Endothelial cell of hepatic sinusoid (primary cell): ENCODE results near the gene PCDH20.
"Not testable (repeated sequence)": the region's sequence is repeated elsewhere in the genome, so short reads cannot be mapped to it uniquely, and the experiment has no call there.

Experiments
- in situ Hi-C: cut with HindIII; loops from 2 replicates; pipeline ENCODE4 v1.10.0; 2017; ENCODE audit warnings: low sequenced_read_pairs

Gene PCDH20, protein sequence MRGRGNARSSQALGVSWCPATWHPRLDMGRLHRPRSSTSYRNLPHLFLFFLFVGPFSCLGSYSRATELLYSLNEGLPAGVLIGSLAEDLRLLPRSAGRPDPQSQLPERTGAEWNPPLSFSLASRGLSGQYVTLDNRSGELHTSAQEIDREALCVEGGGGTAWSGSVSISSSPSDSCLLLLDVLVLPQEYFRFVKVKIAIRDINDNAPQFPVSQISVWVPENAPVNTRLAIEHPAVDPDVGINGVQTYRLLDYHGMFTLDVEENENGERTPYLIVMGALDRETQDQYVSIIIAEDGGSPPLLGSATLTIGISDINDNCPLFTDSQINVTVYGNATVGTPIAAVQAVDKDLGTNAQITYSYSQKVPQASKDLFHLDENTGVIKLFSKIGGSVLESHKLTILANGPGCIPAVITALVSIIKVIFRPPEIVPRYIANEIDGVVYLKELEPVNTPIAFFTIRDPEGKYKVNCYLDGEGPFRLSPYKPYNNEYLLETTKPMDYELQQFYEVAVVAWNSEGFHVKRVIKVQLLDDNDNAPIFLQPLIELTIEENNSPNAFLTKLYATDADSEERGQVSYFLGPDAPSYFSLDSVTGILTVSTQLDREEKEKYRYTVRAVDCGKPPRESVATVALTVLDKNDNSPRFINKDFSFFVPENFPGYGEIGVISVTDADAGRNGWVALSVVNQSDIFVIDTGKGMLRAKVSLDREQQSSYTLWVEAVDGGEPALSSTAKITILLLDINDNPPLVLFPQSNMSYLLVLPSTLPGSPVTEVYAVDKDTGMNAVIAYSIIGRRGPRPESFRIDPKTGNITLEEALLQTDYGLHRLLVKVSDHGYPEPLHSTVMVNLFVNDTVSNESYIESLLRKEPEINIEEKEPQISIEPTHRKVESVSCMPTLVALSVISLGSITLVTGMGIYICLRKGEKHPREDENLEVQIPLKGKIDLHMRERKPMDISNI

DNA sequence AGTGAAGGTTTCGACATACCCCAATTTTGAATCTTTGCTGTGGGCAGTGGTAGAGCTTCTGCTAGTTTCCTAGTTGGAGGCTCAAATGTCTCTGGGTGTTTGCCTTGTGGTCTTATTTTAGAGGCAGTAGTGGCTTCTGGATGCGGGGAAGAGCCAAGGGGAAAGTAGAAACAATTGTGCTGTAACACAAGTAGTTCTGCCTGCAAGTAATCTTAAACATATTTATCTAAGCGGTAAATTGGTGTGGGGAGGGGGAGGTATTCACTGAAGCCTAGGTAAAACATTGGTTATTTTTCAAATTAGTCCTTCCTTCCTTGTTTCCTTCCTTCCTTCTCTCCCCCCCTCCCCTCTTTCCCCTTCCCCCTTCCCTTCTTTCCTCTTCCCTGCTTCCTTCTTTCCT lies at the start of gene PCDH20:
TSS of gene PCDH20 (minus strand) at position 101 of the 400 bp plus-strand sequence. CDS start 691 bp downstream, outside the sequence.
- in situ Hi-C loops, result no loop called here

DNA sequence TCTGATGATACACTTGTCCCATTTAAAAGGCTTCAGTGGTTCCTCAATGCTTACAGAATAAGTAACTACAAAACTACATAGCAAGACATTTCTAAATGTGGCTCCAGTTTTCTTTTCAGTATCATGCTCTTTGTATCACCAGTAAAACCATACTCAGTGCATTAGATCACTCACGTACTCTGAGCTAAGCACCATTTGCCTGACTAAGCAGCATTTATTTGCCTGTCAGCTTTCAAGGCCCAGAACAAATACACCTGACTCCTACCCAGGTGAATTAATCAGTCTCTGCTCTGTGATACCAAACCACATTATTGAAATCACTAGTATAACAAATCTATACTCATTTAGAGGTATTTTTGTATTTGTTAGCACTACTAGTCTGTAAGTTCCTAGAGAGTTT lies 47.4 kb upstream of the PCDH20 start:
- in situ Hi-C loops, result no loop called here

DNA sequence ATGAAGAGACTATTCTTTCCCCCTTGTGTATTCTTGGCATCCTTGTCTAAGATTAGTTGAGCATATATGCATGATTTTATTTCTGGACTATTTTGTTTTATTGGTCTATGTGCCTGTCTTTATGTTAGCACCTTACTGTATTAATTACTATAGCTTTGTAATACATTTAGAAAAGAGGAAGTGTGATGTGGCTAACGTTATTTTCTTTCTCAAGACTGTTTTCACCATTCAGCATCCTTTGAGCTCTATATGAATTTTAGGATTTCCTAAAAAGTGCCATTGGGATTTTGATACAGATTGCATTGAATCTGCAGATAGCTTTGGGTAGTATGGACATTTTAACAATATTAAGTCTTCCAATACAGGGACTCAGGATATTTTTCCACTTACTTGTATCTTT lies 37.5 kb upstream of the PCDH20 start:
- in situ Hi-C loops, result no loop called here

GRCh38 chr13:61432029-61432428 lies 16.4 kb upstream of the PCDH20 start:
- in situ Hi-C loops, result no loop called here

DNA sequence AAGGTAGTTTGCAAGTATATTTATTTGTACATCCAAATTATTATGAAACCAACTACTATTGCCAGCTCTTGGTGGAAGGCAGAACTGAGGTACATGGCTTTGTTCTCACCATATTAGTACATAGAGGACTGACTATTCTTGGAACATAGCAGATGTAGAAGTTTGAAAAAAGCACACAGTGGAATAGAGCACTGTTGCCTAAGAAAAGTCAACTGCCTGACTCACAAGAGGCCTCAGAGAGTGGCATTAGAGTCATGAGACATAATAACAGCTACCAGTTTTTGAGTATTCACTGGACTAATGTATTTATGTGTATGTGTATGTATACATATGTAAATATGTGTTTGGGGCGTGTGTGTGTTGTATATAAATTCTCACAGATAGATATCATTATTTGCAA lies 8.3 kb upstream of the PCDH20 start:
- in situ Hi-C loops, result no loop called here

GRCh38 chr13:61417086-61417570 lies 1.5 kb upstream of the PCDH20 start:
- in situ Hi-C loops, result no loop called here

GRCh38 chr13:61415058-61415721 lies 459 bp downstream of the PCDH20 start:
- in situ Hi-C loops, result no loop called here

DNA sequence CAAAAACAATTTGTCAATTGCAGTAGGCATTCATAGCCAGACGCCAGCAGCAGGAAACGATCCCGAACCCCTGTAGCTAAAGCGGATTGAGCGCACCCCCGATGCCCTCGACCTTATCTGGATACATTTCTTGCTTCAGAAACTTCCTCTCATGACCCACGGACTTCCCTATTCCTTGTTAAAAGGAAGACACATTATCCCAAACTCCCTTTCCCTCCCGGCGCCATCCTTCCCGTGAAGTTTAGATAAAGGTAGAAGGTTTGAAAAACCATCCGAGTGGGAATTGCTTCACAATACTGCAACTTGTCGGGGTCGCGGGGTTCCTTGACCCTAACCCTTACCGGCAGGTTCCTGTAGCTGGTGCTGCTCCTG lies 977 bp downstream of the PCDH20 start:
- in situ Hi-C loops, result no loop called here

DNA sequence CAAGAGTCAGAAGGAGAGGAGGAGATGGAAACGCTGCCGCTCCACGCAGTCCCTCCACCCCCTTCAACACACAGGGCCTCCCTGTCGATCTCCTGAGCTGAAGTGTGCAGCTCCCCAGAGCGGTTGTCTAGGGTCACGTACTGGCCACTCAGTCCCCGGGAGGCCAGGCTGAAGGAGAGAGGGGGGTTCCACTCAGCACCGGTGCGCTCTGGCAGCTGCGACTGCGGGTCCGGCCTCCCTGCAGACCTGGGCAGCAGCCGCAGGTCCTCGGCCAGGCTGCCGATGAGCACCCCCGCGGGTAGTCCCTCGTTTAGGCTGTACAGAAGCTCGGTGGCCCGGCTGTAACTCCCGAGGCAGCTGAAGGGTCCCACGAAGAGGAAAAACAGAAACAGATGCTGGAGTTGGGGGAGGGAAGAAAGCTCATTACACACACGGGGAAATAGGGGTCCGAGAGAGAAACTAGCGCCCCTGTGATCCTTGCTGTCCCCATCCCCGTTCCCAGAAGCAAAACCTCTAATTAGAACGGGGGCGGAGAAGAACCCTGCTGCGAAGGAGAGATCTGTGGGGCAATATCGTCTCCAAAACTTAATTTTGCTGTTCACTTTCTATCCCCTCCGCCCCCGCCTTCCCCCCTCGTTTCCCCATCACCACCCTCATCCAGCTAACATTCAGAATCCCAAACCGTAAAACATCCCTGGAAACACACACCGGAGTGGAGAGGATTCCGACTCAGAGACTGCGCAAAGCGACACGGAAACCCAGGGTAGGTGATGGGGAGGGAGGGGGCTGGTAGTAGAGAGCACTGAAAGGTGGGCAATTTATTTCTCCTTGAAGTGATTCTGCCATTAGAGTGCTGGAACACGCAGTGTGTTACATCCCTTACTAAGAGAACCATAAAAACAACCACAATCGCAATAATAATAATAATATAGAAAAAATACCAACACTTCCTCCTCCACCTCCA lies 1.8 kb downstream of the PCDH20 start:
- in situ Hi-C loops, result no loop called here

DNA sequence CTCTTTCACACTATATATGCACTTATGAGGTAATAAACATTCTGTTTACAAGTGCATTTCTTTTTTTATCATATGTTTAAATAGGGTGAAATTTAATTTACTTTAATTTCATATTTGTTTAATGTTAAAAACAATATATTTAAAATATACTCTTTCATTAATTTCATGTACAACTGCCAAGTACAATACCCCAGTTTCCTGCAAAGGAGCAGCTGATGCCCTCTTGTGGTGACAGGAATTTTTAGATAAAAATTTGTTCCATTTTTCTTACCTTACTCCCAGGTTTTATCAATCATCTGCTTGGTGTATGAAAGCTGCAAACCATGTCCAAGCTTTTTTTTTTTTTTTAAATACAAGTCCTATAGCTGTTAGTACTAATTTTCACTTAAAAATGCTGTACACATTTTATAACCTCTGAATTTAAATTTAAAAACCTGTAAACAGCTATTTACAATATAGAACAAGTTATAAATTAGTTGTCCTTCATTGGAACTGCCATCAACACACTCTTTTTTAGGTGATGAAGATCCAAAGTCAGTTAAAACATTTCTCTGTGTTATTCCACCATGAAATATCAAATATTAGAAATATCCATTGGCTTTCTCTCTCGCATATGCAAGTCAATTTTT lies 4.9 kb downstream of the PCDH20 start:
- in situ Hi-C loops, result no loop called here

DNA sequence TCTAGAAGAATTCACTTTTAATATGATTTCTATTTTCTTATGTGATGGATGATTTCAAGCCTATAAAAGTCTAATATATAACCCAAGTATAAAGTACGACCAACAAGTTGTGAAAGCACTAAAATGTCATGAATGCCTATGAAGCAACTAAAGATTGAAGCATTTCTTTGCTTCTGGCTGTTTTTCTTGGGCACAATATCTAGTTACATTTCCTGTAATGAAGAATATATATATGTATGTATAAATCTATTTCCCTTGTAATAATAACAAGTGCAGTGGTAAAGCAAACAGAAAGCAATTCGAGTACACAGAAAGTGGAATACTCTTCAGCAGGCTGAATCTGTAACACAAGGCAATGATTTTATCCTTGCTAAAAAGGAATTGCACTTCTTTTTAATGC lies 5.4 kb downstream of the PCDH20 start:
- in situ Hi-C loops, result no loop called here

DNA sequence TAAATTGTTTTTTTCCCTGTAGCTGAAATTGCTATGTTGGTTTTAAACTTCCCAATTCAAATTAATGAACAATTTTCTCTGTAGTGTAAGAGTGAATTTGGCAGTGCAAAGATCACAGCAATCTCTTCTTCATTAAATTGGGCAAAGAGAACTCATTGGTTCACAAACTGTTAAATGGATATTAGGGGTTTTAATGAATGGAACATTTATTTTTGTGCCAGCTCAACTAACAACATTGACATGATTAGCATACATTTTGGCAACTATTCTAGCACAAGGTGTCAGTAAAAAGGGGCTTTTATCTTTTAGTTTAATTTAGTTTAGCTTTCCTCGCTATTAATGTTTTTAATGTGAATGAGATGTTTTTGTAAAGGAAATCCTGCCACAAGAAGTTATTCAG lies 7.1 kb downstream of the PCDH20 start:
- in situ Hi-C loops, result no loop called here

DNA sequence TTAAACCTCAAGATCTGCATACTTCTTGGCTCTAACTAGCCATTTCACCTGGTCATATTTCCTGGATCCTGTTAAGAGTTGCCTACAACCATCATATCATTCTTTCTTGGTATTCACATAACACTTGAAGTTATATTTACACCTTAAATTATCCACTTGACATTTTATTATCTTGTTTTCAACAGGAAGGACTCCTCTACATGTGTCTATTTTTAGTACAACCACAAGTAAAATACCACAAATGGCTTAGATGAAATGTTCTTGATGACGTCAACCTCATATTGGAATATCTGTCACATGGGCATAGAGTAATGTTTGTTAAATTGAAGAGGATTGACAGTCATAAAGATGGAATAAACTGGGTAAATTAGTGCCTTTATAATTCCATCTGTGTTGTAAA lies 9.4 kb downstream of the PCDH20 start:
- in situ Hi-C loops, result no loop called here

- in situ Hi-C loops, result no loop called here
Observed at GRCh38 chr13:61396121-61396520, 19.5 kb downstream of the PCDH20 start.

DNA sequence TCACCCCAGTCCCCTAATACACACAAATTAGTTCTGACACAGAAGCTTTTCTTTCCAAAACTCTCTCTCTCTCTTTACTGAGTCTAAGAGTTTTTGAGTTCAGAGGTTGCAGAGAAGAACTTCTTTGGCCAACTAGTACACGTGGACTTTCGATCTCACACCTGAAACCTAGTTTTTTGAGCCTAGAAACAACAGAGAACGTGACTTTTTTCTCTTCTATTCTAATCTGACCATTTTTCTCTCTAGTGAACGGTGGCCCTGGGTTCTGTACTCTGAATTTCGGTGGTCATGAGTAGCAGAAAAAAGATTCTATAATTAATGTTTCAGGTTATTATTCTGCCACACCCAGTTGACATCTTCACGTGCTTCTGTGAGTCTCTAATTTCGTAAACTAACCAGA lies 24.2 kb downstream of the PCDH20 start:
- in situ Hi-C loops, result no loop called here

- in situ Hi-C loops, result no loop called here
Observed at GRCh38 chr13:61387694-61388093, 28.0 kb downstream of the PCDH20 start.

DNA sequence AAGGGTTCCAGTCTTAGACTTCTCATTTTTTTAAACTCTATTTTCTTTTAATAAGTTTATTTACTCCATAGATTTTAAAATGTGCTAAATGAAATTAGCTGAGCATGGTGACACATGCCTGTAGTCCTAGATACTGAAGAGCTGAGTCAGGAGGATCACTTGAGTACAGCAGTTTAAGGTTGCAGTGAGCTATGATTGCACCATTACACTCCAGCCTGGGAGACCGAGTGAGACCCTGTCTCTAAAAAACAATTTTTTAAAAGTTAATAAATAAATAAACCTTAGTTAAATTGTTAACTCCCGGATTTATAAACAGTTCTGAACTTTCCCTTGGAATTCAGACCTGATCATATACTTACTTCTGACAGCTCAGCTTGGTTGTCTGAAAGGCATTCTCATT lies 32.5 kb downstream of the PCDH20 start:
- in situ Hi-C loops, result no loop called here

GRCh38 chr13:61370520-61370919 lies 45.1 kb downstream of the PCDH20 start:
- in situ Hi-C loops, result no loop called here

DNA sequence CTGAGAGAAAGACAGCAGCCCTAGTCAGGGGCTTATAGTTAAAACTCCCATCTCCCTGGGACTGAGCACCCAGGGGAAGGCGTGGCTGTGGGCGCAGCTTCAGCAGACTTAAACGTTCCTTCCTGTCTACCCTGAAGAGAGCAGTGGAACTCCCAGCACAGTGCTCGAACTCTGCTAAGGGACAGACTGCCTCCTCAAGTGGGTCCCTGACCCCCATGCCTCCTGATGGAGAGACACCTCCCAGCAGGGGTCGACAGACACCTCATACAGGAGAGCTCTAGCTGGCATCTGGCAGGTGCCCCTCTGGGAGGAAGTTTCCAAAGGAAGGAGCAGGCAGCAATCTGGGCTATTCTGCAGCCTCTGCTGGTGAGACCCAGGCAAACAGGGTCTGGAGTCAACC lies 51.0 kb downstream of the PCDH20 start:
- in situ Hi-C loops, result not testable (repeated sequence)

GRCh38 chr13:61362522-61362921 lies 53.1 kb downstream of the PCDH20 start:
- in situ Hi-C loops, result no loop called here
